ENCODE results near the gene CPB1.

DNA sequence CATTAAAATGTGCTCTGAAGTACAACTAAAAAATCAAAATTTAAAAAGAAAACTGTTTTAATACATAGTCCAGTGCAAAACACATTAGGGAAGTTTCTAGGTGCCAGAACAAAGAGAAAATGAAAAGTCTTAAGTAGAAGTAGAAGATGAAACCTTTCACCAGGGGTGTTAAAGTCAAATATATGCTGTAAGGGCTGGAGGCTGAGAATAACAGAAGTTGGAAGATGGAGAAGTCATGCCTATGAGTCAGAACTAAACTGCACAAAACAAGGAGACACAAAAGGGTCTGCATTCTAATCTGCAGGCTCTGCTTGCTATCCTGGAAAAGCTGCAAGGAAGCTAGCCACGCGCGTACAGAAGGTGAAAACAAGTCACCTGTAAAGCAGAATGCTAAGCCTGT is 48.7 kb upstream of the CPB1 start:
- no peak for TF ChIP-seq CTCF (IDR thresholded peaks at IDR 0.05; ENCODE audit: low read depth, low read length, missing input control)
- TF ChIP-seq, protein P1, sequence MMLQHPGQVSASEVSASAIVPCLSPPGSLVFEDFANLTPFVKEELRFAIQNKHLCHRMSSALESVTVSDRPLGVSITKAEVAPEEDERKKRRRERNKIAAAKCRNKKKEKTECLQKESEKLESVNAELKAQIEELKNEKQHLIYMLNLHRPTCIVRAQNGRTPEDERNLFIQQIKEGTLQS (IDR thresholded peaks at IDR 0.05), result no peak
- no peak for TF ChIP-seq SP1 (IDR thresholded peaks at IDR 0.05)
- no peak for TF ChIP-seq TAF1 (conservative IDR thresholded peaks at IDR 0.05)
- no peak for TF ChIP-seq YY1 (IDR thresholded peaks at IDR 0.05)
- no peak for TF ChIP-seq RXRA (IDR thresholded peaks at IDR 0.05)
- TF ChIP-seq RAD21 (IDR thresholded peaks at IDR 0.05), result no peak
- TF ChIP-seq REST (IDR thresholded peaks at IDR 0.05), result no peak
- TF ChIP-seq JUND (IDR thresholded peaks at IDR 0.05), result no peak
- no peak for TF ChIP-seq HNF4G (IDR thresholded peaks at IDR 0.05)

All from liver (tissue), 3 donors.